Activated CD4-positive, alpha-beta T cell treated with anti-CD3 and anti-CD28 coated beads, Interleukin-2, amount 50 U/mL, for 16 hours (primary cell): Measurements from ENCODE around the gene SPTLC3.

ENCODE experiments used
- DNase-seq: peaks from one replicate; pipeline ENCODE4 v3.0.0-alpha.2; 2020

SPTLC3 gene

DNA sequence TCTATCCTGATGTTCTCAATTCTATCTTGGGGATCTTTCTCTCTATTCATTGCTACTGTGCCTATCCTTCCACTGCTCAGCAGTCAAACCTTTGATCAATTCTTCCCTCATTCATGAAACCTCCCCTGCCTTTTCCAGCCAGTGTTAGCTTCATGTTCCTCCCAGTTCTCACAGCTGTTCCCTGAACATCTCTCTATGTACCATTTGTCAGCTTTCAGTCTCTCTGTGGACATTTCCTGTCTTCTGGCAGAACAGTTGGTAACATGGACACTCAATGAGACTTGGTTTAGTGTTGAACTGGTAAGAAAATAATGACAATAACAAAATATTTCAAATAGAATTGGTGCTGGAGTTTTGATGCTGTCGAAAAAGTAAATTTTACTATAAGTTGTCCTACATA is 26.2 kb downstream of the SPTLC3 start:
- DNase-seq: no peak

DNA sequence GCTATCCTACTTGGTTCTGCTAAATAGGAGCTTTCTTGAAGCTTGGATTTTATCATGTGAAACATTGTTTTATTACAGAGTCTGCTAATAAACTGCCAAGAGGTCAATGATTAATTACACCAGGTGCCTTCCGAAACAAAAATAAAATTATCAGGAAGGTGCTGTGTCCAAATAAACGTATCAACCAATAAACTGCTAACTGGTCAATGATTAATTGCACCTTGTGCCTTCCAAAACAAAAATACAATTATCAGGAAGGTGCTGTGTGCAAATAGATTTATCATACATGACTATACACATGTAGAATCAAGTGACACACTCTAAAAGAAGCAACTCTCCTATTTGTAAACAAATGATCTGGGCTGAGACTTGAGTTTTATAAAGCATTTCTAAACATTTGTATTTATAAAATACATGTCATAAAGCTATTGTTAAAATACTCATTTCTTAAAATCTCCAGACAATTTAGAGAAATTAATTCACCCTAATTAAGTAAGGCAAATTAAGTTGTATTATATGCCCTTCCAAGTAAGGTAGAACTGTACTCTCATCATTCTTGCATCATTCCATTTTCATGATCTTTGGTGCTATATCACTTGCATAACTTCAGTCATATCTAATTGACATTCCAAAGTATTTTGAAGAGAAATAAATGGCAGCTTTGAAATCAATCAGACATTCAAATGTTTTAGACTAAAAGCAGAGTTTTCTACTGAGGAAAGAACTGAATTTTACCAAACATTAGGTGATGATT is 26.8 kb downstream of the SPTLC3 start:
- no peak for DNase-seq

DNA sequence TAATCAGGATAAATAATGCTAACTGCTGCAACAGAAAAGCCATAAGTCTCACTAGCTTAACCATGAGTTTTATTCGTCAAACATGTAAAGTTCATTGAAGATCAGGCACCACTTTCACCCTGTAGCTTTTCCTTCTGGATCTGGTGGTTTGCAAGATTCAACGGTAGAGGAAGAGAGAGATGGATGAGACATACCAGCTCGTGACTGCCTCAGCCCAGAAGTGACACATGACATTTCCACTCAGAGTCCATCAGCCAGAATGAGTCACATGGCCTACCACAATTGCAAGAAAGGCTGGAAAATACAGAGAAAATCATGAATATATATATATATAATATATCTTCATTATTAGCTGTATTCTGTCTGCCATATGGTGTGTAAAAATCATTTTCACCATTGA is 29.0 kb downstream of the SPTLC3 start:
- DNase-seq: no peak

DNA sequence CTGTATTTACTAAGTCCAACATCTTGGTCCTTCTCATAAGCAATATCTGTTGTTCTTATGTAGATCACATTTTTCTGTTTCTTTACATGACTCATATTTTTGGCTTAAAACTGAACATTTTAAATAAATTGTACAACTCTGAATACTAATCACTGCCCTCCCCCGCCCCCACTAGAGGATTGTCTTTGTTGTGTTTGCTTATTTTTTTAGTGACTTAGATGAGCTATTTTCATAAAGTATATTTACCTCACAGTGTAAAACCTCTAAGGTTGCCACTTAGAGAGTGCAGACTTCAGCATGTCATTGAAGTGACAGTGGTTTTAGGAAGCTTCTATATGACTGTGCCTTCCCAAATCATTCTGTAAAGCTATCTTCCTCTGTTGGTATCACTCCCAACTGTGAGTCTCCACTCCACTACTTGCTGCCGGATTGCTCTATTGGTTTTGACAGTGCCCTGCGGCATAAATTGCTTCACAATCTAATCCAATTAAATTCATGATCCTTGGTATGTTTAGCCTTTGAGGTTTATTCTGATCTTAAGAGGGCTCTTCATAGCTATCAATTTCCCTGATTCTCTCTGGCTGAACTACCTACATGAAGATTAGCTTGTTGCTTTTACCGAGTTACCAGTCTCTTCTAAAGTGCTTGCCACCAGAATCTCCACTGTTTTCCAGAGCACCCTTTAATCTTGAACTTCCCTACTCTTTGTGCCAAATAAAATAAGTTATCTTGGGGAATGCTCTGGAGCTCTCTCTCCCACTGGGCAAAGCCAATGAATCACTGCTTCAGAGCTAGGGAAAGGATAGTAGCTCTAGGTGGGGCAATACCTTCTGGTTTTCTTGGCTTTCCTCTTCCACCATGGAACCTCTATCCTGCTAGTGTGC is 33.0 kb downstream of the SPTLC3 start:
- DNase-seq: no peak

DNA sequence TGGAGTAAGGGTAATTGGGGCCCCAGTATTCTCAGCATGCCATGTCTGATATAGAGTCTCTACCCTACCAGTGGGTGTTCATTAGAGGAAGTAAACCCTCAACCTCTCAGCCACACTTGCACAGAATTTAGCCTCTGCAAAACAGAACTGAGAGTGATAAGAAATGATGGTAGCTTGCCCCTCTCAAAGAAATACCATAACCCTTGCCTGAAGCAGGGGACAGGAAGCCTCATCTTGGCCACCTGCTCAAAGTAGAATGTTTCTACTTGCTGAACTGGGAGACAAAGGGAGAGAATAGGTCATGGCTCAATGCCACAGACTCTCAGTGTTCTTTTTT is 33.7 kb downstream of the SPTLC3 start:
- no peak for DNase-seq

DNA sequence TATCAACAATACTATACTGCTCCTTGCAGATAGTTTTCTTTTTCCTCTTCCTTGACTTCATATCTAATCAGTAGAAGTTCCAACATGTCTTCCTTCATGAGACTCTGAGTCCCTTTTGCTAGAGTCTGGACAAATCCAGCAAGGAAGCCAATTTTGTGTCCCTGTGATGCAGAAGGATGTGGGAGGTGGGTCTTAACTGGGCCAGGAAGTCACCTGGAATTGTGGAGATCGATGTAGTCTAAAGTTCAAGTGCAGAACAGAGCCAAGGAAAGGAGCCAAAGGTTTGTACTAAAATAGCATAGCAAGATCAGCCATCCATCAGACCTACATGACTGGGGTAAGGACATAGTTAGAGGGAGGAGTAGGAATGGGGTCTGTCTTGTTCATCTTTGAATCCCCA is 37.6 kb downstream of the SPTLC3 start:
- DNase-seq: no peak

DNA sequence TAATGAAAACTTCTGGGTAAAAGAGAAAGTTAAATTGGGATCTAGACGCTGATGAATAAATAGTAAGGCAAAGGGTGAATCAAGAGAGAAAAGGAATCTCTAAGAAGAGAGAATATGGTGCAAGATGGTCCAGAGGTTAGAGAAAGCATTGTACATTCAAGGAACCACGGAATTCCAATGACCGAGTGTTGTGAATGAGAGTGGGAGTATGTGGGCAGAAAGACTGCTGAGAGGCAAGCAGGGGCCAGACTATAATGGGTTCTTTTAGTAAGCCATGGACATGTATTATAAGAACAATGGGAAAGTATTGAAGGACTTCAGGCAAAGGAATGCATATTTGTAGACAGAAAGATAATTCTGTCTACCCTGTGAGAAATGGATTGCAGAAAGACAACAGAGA is 45.2 kb downstream of the SPTLC3 start:
- DNase-seq: no peak

DNA sequence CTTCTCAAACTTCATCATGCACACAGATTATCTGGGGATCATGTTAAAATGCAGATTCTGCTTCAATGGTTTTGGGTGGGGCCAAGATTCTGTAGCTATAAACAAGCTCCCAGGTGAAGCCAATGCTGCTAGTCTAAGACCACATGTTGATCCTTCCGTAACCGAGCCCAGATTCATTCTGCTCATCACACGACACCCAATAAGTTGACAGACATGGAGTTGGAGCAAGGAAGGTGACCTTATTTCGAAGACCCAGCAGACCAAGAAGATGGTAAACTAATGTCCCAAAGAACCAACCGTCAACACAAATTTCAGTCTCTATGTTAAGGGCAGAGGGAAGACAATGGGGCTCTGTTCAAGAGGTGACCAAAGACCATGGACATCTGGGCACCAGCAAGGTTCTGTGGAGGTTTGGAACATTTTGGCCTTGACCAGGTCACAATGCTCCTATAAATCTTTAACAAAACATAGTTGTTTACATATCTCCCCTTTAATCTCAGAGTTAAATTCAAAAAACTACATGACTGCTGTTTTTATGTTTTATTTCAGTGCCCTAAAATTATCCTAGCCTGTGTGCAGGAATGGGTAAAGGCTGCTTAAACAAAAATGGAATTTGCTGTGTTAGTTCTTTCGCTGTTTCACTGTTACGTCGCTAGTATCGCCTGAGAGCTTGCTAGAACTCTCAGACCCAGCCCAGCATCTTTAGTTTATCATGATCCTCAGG is 50.1 kb downstream of the SPTLC3 start:
- no peak for DNase-seq

DNA sequence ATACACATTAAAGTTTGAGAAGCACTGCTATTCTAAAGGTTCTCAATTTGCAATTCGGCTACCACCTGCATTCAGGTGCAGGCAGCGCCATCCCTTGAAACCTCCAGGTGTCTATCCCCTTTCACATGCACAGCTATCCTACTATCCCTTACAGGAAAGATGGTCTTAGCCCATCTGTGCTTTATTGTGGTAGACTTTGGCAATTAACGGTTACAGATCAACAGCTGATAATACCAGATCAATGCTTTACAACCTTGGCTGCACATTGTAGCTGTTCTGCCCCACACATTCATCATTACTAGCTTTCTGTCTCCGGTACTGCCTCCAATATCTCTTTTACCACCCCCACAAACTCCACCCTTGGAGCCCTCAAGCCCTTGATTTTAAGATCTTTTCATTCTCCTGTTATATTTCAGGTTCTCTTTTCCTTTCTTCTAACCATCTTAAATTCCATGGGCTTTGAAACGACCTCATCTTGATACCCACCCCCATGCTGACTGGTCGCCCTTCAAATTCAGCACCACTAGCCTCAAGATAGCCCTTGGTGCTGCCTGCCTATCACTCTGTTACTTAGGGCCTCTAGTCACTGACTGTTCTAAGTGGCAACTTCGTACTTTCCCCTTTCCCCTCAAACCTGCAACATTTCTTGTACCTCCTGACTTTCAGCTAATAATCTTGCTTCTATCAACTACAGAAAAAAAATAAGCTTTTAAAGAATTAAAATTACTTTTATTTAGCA is 50.8 kb downstream of the SPTLC3 start:
- no peak for DNase-seq

DNA sequence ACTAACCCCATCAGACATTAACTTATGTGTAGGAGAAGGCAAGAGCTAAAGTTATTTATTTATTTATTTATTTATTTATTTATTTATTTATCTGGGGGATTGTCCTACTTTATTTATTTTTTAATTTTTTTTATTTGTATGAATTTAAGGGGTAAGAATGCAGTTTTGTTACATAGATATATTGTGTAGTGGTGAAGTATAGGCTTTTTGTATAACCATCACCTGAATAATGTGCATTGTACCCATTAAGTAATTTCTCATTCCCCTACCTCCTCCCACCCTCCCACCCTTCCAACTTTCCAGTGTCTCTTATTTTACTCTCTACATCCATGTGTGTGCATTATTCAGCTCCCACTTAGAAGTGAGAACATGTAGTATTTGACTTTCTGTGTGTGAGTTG is 51.6 kb downstream of the SPTLC3 start:
- DNase-seq: no peak

DNA sequence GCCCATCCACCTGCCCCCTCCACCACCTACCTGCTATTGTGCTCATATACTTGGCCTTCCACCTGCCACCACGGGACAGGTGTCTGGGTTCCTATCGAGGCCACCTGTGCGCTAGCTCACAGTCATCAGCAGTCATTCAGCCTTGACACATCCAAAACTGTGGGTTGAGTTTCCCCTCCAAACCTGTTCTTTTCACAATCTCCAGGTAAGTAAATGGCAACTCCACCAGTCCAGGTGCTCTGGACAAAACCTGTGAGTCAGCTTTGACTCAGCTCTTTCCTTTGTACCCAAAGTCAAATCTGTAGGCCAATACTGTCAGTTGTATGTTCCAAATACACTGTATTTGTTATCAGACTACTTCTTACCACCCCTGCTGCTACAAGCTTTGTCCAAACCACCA is 52.6 kb downstream of the SPTLC3 start:
- DNase-seq: no peak

DNA sequence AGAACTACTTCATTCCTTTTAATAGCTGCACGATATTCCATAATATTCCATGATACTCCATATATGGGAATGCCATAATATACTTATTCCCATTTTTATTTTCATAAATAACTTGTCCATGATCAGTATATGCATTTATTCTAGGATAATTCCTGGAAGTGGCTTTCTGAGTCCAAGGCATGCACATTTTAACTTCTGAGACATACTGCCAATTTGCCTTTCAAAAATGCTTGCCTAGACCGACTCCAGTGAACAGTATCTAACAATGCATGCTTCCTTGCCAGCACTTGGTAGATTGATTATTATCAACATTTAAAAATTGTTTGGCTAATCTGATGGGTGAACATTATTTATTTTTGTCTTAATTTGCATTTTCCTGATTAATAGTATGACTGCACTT is 54.0 kb downstream of the SPTLC3 start:
- no peak for DNase-seq

DNA sequence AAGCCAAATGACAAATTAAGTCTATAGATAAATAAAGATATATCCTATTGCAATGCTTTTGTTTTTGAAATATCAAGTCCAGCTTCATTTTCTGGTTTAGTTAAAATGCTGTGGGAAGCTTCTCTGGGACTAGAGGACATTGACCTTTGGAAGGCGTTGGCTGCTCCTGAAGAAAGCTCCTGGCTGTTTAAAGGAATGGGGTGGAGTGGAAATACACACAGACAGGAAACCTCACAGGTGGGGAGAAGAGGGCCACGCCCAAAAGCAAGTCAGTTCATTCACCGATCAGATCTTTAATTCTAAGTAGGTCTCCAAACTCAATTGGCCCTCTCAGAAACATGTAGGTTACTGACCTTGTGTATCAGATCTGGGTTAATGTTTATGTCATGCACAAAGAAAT is 59.6 kb downstream of the SPTLC3 start:
- no peak for DNase-seq

DNA sequence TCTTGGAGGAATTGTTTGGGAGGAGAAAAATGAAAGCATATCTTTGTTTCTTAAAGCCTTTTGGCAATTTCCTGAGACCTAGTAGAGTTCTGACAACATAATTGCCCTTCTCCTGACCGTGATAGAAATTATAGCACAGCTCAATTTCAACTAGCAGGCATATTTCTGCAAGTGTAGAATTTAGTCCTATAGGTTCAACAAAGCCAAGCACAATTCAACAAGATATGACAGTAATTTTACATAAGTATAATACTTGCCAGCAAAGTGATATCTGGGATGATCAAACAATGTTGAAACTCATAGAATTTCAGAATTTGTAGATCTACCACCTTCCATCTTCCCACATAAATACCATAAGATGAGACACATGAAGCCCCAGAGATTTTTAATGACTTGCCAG is 73.1 kb downstream of the SPTLC3 start:
- no peak for DNase-seq

DNA sequence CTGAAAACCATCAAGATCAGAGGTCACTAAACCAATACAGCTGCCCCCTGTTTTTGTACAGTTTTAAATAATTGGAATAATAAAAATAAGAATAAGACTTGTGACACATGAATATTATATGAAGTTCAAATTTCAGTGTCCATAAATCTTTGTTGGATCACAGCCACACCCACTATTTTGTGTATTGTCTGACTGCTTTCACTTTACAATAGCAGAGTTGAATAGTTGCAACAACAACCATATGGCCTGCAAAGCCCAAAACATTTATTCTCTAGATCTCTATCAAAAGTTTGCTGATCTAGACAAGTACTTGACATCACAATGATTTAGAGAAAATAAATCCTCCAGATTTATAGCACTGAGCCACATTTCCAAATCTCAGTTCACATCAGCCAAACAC is 73.6 kb downstream of the SPTLC3 start:
- DNase-seq: no peak

DNA sequence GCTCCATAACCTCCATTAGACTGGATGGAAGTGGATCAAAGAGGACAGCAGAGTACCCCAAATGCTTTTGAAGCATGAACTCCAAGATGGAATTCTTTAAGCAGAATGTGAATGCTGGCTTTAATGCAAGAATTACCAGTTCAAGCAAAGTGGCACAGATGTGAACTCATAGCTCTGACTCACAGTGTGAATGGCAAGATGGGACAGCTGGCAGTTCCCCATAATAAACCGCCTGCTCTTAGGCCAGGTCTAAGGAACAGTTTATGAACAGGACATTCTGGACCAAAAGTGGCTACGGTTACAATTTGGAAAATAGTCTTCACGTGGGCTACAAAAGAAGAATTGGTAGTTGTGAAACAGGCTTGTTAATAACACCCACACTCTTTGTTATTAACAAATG is 76.5 kb downstream of the SPTLC3 start:
- DNase-seq: no peak

DNA sequence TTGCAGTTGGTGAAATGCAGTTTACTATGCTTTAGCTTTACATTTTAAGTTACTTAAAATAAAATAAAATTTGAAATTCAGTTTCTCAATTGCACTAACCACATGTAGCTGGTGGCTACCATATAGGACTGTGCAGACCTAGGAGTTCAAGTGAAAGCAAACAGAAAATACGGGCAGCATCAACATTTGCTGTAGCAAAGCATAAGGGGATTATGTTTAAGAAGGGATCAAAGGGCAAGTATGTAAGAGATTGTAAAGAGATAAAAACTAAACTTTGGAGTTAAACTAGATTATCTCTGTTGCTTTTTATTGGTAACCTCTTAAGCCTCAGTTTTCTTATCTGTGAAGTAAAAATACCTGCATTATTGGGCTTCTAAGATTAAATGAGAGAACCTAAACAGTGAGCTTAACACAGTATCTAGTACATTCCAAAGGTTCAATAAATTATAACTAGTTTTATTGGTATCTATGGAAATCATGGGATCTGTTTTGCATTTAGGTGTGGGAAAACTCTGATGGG is 81.2 kb downstream of the SPTLC3 start:
- no peak for DNase-seq

DNA sequence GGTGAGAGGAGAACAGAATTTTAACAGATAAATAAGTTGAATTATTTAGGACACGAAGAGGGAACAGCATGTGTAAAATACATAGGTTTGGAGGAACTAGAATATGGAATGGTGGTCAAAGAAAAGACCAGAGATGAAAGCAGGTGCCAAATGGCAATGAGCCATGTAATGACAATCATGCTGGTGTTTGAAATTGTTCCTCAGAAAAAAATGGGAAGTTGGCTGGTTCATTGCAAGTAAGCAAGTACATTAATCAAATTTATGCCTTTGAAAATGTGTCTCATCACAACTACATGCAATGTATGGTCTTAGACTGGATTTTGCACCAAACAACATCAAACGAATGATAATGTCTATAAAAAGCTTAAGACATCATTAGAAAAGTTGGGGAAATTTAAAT is 83.3 kb downstream of the SPTLC3 start:
- no peak for DNase-seq

DNA sequence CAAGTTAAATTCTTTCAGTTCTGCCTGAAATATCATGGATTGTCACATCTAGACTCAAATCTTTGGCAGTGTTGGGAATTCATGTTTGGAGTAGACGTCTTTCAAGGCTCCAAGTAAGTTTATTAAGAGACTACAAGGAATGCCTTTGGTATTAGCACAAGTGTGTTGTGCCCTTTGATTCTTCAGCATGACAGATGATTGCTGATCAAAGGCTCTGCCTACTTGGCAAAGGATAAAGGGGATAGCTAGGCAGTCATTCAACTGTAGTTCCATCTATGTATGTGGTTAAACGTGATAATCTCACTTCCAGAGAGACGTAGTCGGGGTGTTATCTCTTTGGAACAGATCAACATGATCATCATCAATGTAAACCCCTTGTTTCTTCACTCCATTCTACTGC is 86.2 kb downstream of the SPTLC3 start:
- DNase-seq: no peak

DNA sequence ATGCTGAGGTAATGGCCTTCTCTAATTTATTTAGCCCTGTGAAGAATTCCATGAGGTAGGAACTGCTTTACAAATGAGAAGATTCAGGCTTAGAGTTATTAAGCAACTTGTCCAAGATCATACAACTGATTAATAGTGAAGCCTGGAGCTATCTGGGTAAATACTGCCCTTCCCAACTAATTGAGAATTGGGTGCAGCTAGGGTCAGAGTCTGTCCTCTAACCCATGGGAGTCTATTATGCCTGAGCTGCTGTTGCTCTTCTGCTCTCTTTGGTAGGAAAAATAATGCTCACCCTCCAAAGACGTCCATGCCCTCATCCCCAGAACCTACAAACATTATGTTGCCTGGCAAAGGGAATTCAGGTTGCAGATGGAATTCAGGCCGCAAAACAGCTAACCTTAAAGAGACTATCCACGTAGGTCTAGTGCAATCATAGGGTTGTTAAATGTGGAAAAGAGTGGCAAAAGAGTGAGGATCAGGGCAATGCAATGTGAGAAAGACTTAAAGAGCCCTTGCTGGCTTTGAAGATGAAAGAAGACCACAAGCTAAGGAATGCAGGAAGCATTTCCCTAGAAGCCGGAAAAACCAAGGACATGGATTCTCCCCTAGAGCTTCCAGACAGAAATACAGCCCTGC is 90.1 kb downstream of the SPTLC3 start:
- DNase-seq: no peak

DNA sequence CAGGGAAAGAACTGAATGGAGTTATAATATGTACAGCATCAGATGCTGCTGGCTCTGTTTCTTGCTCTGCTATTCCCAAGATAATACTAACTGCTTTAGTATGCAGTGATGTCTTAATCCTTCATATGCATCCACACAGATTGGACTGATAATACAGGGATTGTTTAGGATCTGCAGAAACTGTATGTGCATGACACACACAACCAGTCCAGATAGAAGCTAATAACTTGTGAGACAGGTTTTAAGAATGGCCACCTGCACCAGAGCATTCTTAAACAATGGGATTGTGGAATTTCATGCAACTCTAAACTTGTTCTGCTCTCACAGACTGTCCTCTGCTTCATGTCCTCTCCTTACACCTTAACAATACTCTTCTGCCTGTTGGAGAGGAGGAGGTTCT is 90.9 kb downstream of the SPTLC3 start:
- DNase-seq: no peak

DNA sequence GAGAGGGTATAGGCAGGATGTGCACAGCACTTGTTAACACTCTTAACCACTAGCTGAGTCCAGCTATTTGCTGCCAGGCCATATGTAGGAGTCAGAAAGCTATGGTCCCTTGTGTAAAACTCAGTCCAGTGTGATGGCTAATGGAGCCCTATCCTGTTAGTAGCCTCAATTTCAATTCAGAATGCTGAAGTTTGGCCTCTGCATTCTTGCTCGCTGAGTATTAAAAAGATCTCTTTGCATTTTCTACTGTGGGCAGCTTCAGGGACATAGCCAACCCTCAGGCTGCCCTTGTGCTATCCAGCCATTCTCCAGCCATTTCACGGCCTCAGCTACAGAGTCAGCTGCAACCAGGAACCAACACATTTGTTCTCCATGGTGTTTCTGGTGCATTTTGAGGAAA is 92.5 kb downstream of the SPTLC3 start:
- no peak for DNase-seq

DNA sequence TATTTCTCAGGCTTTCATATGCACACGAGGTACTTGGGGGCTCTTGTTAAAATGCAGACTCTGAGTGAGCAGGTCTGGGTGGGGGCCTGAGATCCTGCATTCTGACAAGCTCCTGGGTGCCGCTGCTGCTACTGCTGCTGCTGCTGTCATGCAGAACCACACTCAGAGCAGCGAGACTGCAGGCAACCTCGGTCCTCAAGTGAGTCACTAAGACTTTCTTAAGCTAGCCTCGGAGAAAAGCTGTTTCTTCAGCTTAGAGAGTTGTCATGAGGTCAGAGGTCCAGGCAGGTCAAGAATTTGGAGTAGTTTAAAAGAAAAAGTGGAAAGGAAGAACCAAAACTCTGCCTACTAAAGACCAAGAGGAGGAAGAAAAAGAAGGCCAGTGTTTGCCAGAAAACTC is 92.9 kb downstream of the SPTLC3 start:
- no peak for DNase-seq
